Gastroesophageal sphincter (tissue), 4 donors: ENCODE data around the gene MLXIP. TPM values are rescaled to one million over a fixed set of nuclear protein-coding genes. Genes with fewer than 3 reads are reported as not detected.

Source experiments
- ATAC-seq: fragments of 150-250 bp; one replicate; pipeline ENCODE4 v1.9.1; 2016; ENCODE audit warnings: mild to moderate bottlenecking, moderate library complexity
- H3K27ac ChIP-seq, 4 donors: fragments of 200-600 bp; sonication (generic) in 3 of 4; 1 replicate in 3 of 4; 2 replicates in 1 of 4; pipeline ENCODE4 v1.5.1; 2016 to 2019
- H3K27me3 ChIP-seq: fragments of 200-600 bp; sonication (generic); one replicate; pipeline ENCODE4 v1.5.1; 2019
- H3K36me3 ChIP-seq, 2 donors: fragments of 200-600 bp; sonication (generic); one replicate each; pipeline ENCODE4 v1.5.1; 2019; ENCODE audit warnings: control low read depth in 1 of 2
- H3K4me1 ChIP-seq, 3 donors: fragments of 200-600 bp; sonication (generic); 1 replicate in 2 of 3; 2 replicates in 1 of 3; pipeline ENCODE4 v1.5.1; 2016 to 2019; ENCODE audit warnings: control low read depth in 2 of 3
- H3K4me3 ChIP-seq, 2 donors: fragments of 200-600 bp; sonication (generic); one replicate each; pipeline ENCODE4 v1.5.1; 2019; ENCODE audit warnings: mild to moderate bottlenecking in 1 of 2, moderate library complexity in 1 of 2
- H3K9me3 ChIP-seq, 3 donors: fragments of 200-600 bp; sonication (generic); one replicate each; pipeline ENCODE4 v1.5.1; 2017 to 2019; ENCODE audit warnings: control low read depth in 2 of 3
- CTCF ChIP-seq, 4 experiments: fragments of 200-600 bp in 2 of 4; fragments of 450-650 bp in 2 of 4; sonication (generic) in 1 of 4; IDR thresholded peaks; one replicate each; pipeline ENCODE4 v1.5.1; 2017 to 2019; ENCODE audit warnings: antibody characterized with exemption in 4 of 4, mild to moderate bottlenecking in 2 of 4, moderate library complexity in 2 of 4
- EP300 ChIP-seq: sonication (generic); formaldehyde crosslinking; IDR thresholded peaks from one replicate; pipeline ENCODE4 v1.6.1; 2017; ENCODE audit warnings: antibody characterized with exemption, mild to moderate bottlenecking
- POLR2A ChIP-seq, 2 donors: fragments of 450-650 bp; IDR thresholded peaks; one replicate each; pipeline ENCODE4 v1.6.1; 2017; ENCODE audit warnings: antibody characterized with exemption in 2 of 2, mild to moderate bottlenecking in 2 of 2, moderate library complexity in 1 of 2
- POLR2AphosphoS5 ChIP-seq: sonication (generic); formaldehyde crosslinking; IDR thresholded peaks from one replicate; pipeline ENCODE4 v1.6.1; 2017; ENCODE audit warnings: antibody characterized with exemption
- WGBS, 2 donors: methylation state at CpG; one replicate each; pipeline ENCODE4 v1.1.5; 2018; ENCODE audit warnings: low coverage in 1 of 2; 5-methylcytosine and 5-hydroxymethylcytosine counted together
- total RNA-seq, 4 donors: library from RNA; depleted of rRNA; stranded (reverse); fragments of >200 nt; gene quantifications; one replicate each; pipeline ENCODE4 v1.1.0, GENCODE V29; 2016

The MLXIP gene
- total RNA-seq, 4 donors from 2014 or later = 28.8 to 87.4 (median 54.9) TPM

GRCh38 chr12:122125452-122126341, 47.1 kb downstream of the MLXIP start:
- Histone ChIP-seq H3K36me3 (peaks cover 0 to 38% of the 10 kb centered on the region in 2 donors), H3K4me1 (peaks cover 0 to 72% (median 21%) of the 10 kb centered on the region in 3 donors), H3K27ac (peak overlapping the region in 1 of 4 donors; percentile 24), H3K9me3 (no peaks in the 10 kb centered on the region), H3K4me3 (no peak overlapping the region), H3K27me3 (no peaks in the 10 kb centered on the region)
- 33 to 77% methylated on average over 2 to 5 of the region's 13 CpGs for WGBS, 2 donors
- TF ChIP-seq POLR2AphosphoS5 = no peak
- TF ChIP-seq POLR2A (IDR thresholded peaks at IDR 0.05) = no peak
- TF ChIP-seq EP300 = no peak
- no peak for TF ChIP-seq CTCF (IDR thresholded peaks at IDR 0.05)
- ATAC-seq = no peak

GRCh38 chr12:122126342-122126635, 47.7 kb downstream of the MLXIP start:
- Histone ChIP-seq H3K36me3 (peaks cover 0 to 44% of the 10 kb centered on the region in 2 donors), H3K9me3 (no peaks in the 10 kb centered on the region), H3K4me1 (peaks cover 0 to 66% (median 21%) of the 10 kb centered on the region in 3 donors), H3K4me3 (no peak overlapping the region), H3K27me3 (no peaks in the 10 kb centered on the region), H3K27ac (no peak overlapping the region)
- no peak for TF ChIP-seq EP300
- no peak for TF ChIP-seq POLR2AphosphoS5
- TF ChIP-seq POLR2A (IDR thresholded peaks at IDR 0.05) = no peak
- no peak for TF ChIP-seq CTCF (IDR thresholded peaks at IDR 0.05)
- ATAC-seq = no peak
- 44 to 77% methylated on average over 3 to 4 of the region's 7 CpGs for WGBS, 2 donors

- 88 to 100% methylated on average over 1 to 2 of the region's 15 CpGs for WGBS, 2 donors
- Histone ChIP-seq H3K4me1 (peaks cover 0 to 60% (median 14%) of the 10 kb centered on the region in 3 donors), H3K9me3 (no peaks in the 10 kb centered on the region), H3K27ac (no peak overlapping the region), H3K4me3 (no peak overlapping the region), H3K36me3 (peaks cover 0 to 50% of the 10 kb centered on the region in 2 donors), H3K27me3 (no peaks in the 10 kb centered on the region)
- no peak for ATAC-seq
- TF ChIP-seq POLR2A (IDR thresholded peaks at IDR 0.05) = no peak
- TF ChIP-seq POLR2AphosphoS5 = no peak
- TF ChIP-seq CTCF (IDR thresholded peaks at IDR 0.05) = peak in 3 of 4 experiments; percentile 15 to 47 (median 16)
These were observed 48.4 kb downstream of the MLXIP start for GRCh38 chr12:122126713-122127597.

GRCh38 chr12:122127839-122128238, 49.3 kb downstream of the MLXIP start:
- no peaks in the 10 kb centered on the region for H3K9me3 ChIP-seq
- peaks cover 0 to 51% (median 13%) of the 10 kb centered on the region in 3 donors for H3K4me1 ChIP-seq
- H3K27me3 ChIP-seq = no peaks in the 10 kb centered on the region
- TF ChIP-seq CTCF (IDR thresholded peaks at IDR 0.05) (no peak), POLR2A (IDR thresholded peaks at IDR 0.05) (no peak), POLR2AphosphoS5 (no peak), EP300 (no peak)
- no peak overlapping the region for H3K4me3 ChIP-seq
- ATAC-seq = no peak
- no peak overlapping the region for H3K27ac ChIP-seq
- peaks cover 0 to 59% of the 10 kb centered on the region in 2 donors for H3K36me3 ChIP-seq
- WGBS, 2 donors = 57 to 100% methylated on average over 1 to 4 of the region's 13 CpGs
